HFFc6 (cell line): ENCODE measurements around the gene C1orf53. TPM values are rescaled to one million over a fixed set of nuclear protein-coding genes. Genes with fewer than 3 reads are reported as not detected.
A peak's percentile ranks its signal among the peaks of the same experiment; 100 is the strongest.

Source experiments
- DNase-seq: peaks from one replicate; pipeline ENCODE4 v3.0.0-alpha.2; 2018
- H3K27ac Mint-ChIP-seq: 2 replicates; pipeline ENCODE4 v1.8.0; 2020; ENCODE audit warnings: mild to moderate bottlenecking, mixed read lengths
- H3K27me3 Mint-ChIP-seq: 2 replicates; pipeline ENCODE4 v1.8.0; 2021; ENCODE audit warnings: mild to moderate bottlenecking, moderate library complexity, mixed read lengths; ENCODE audit not compliant: insufficient read depth
- H3K36me3 Mint-ChIP-seq: 2 replicates; pipeline ENCODE4 v1.8.0; 2021; ENCODE audit warnings: low read depth, mixed read lengths
- H3K4me1 Mint-ChIP-seq: 2 replicates; pipeline ENCODE4 v1.8.0; 2020; ENCODE audit warnings: low read depth, mixed read lengths
- H3K4me3 Mint-ChIP-seq: 2 replicates; pipeline ENCODE4 v1.8.0; 2020; ENCODE audit warnings: mild to moderate bottlenecking, moderate library complexity, mixed read lengths
- H3K9me3 Mint-ChIP-seq: 2 replicates; pipeline ENCODE4 v1.8.0; 2020; ENCODE audit warnings: mild to moderate bottlenecking, mixed read lengths
- CTCF ChIP-seq: fragments of 200-600 bp; sonication (generic); IDR thresholded peaks from 2 replicates; pipeline ENCODE4 v1.5.0; 2021; ENCODE audit warnings: antibody characterized with exemption, mild to moderate bottlenecking
- total RNA-seq, 6 experiments: library from RNA; stranded (reverse); fragmentation: NEBNext Ultra II Directional; extraction: Animal tissue kit (Norgen Biotek cat#: 25700); gene quantifications; 2 replicates in 1 of 6; 3 replicates in 5 of 6; pipeline ENCODE4 v1.2.3, GENCODE V29; 2021

C1orf53 gene
- total RNA-seq, 6 experiments from 2014 or later: 18.6 to 21.8 (median 19.9) TPM

GRCh38 chr1:197927908-197928665 lies 25.7 kb downstream of the C1orf53 start:
- Mint-ChIP-seq H3K4me1 (peaks cover 88% of the 10 kb centered on the region), H3K27me3 (no peaks in the 10 kb centered on the region), H3K4me3 (peak overlapping the region; percentile 50; the same call in 1 of the 2 replicates), H3K9me3 (no peaks in the 10 kb centered on the region), H3K27ac (peak overlapping the region; percentile 79), H3K36me3 (peaks cover 70% of the 10 kb centered on the region)
- DNase-seq: no peak
- no peak for TF ChIP-seq CTCF

- Mint-ChIP-seq H3K27ac (peak overlapping the region; percentile 79), H3K4me1 (peaks cover 86% of the 10 kb centered on the region), H3K9me3 (no peaks in the 10 kb centered on the region), H3K36me3 (peaks cover 71% of the 10 kb centered on the region), H3K27me3 (no peaks in the 10 kb centered on the region), H3K4me3 (peak overlapping the region; percentile 50)
- no peak for DNase-seq
- no peak for TF ChIP-seq CTCF
These were observed 26.5 kb downstream of the C1orf53 start for GRCh38 chr1:197928849-197929336.

- Mint-ChIP-seq H3K9me3 (no peaks in the 10 kb centered on the region), H3K4me1 (peaks cover 48% of the 10 kb centered on the region), H3K36me3 (peaks cover 38% of the 10 kb centered on the region), H3K4me3 (no peak overlapping the region), H3K27ac (peak overlapping the region; percentile 36; the same call in 1 of the 2 replicates), H3K27me3 (no peaks in the 10 kb centered on the region)
- TF ChIP-seq CTCF: no peak
- DNase-seq: no peak
These were observed 30.6 kb downstream of the C1orf53 start for GRCh38 chr1:197933016-197933415.

- DNase-seq: no peak
- peaks cover 45% of the 10 kb centered on the region for H3K4me1 Mint-ChIP-seq
- H3K27ac Mint-ChIP-seq: peak overlapping the region; percentile 36; the same call in 1 of the 2 replicates
- TF ChIP-seq CTCF: no peak
- H3K9me3 Mint-ChIP-seq: no peaks in the 10 kb centered on the region
- H3K27me3 Mint-ChIP-seq: no peaks in the 10 kb centered on the region
- H3K36me3 Mint-ChIP-seq: peaks cover 31% of the 10 kb centered on the region
- H3K4me3 Mint-ChIP-seq: no peak overlapping the region; the same call in 1 of the 2 replicates
These were observed 31.2 kb downstream of the C1orf53 start for GRCh38 chr1:197933647-197934046.

GRCh38 chr1:197937381-197937780 lies 35.0 kb downstream of the C1orf53 start:
- Mint-ChIP-seq H3K27me3 (no peaks in the 10 kb centered on the region), H3K4me3 (no peak overlapping the region), H3K27ac (no peak overlapping the region), H3K9me3 (no peaks in the 10 kb centered on the region), H3K36me3 (0 out of 2 replicates have a peak, but pooled peaks cover 5% of the 10 kb centered on the region), H3K4me1 (peaks cover 21% of the 10 kb centered on the region)
- no peak for DNase-seq
- no peak for TF ChIP-seq CTCF
